GF-D8 (cell line): ENCODE results near the gene FHOD3.
"Not testable (repeated sequence)": the region's sequence is repeated elsewhere in the genome, so short reads cannot be mapped to it uniquely, and the experiment has no call there.

Source experiments
- DNase-seq: peaks from one replicate; lab custom pipeline; 2025; lab: John Stamatoyannopoulos, UW

The FHOD3 gene

DNA sequence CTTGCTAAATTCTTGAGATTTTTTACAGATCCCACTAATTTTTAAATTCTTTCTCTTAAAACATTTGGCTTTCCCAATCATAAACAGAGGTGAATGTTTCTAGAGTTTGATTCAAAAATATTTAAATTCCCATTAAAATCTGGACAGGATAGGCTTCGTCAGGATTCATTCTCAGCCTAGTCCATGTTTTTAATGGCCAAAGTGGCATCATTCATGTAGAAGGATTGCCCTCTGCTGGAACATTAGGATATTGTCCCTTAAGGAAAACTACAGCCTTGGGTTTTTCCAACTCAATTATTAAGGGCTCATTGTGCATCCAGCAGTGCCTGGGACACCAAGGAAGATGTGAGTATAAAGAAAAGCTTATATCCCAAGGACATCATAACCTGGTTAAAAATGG is 459.6 kb downstream of the FHOD3 start:
- peak; percentile 11 for DNase-seq

- DNase-seq = no peak
Measured at GRCh38 chr18:36757991-36758390, 460.5 kb downstream of the FHOD3 start.

DNA sequence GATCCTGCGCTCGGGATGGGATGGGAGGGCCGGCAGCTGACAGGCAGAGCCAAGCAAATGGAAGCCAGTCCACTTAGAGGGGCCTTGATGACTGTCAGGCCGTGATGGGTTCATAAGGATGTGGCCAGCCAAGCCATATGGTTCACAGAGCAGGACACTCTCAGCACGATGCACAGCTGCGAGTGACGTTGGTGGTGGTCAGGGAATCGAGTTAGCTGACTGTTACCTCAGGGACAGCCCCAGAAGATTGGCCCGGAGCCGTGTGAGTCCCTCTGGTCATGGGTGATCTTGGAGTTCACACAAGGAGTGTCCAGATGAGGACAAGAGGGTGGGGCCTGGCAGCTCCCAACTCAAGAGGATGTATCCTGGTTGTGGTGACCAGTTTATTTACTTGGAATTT is 461.1 kb downstream of the FHOD3 start:
- DNase-seq = no peak

DNA sequence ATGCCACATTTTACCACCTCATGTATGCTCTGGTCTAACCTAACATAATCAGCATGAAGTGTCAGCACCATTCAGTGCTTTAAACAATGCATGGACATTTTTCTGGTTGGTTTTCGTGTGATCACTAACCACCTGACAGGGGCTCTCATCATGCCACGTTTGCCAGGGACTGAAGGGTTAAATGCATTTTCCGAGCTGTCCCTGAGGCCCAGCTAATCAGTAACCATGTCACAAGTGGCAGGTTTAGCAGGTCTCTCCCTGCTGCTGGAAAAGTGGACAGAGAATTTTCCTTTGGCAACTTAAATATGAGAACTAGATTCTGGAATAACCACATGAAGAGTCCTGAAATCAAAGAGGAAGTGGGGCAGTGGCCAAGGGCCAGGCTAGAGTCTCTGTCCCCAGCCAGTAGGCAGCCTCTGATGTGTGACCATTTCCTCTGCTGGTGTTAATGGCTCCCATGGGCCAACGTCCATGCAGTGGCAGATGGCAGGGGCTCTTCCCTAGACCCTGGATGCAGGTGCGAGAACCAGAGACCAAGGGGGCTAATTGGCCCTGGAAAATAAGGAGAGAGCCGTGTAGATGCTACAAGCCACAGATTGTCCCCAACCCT is 461.8 kb downstream of the FHOD3 start:
- no peak for DNase-seq

- DNase-seq = no peak
Measured at GRCh38 chr18:36760598-36760997, 463.1 kb downstream of the FHOD3 start.

DNA sequence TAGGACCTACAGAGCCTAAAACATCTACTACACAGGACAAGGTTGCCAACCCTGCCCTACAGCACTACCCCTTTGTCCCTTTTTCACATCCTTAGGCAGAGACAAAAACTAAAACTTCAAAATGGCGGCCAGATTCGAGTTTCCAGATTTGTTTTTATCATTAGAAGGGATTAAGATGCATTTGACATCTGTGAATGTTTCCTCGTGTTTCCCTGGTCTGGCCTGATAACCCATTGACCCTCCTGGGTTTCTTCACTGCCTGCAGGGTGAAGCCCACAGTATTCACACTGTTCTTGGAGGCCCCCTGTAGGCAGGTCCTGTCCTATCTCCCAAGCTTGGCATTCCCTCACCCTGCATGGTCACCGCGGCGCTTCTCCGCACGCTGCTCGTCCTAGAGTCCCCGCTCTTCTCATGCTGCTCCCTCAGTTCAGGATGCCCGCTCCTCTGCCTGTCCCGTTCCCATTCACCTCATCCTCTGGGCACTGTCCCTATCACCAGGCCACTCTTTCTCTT is 463.7 kb downstream of the FHOD3 start:
- no peak for DNase-seq

GRCh38 chr18:36762074-36762473 is 464.6 kb downstream of the FHOD3 start:
- DNase-seq = no peak

DNA sequence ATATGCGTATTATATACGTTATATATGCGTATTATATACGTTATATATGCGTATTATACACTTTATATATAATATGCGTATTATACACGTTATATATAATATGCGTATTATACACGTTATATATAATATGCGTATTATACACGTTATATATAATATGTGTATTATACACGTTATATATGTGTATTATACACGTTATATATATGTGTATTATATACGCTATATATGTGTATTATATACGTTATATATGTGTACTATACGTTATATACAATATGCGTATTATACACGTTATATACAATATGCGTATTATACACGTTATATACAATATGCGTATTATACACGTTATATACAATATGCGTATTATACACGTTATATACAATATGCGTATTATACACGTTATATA is 465.5 kb downstream of the FHOD3 start:
- not testable (repeated sequence) for DNase-seq

DNA sequence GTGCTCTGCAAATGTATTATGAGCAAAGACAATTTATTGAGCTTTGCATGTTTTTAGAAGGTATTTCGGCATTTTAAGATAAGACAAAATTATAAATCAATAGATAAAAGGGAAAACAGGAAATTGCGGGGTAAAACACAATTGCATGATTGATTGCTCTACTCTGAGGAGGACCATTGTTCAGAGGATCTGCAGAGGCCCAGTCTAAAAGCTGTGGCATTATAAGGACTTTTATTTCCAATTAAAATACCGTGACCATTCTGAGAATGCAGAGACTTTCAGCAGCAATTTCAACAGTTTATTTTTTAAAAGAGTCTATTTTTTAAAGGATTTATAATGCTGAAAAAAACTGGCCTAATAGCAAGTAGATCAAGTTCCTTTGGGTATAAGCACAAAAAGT is 469.3 kb downstream of the FHOD3 start:
- DNase-seq = no peak

DNA sequence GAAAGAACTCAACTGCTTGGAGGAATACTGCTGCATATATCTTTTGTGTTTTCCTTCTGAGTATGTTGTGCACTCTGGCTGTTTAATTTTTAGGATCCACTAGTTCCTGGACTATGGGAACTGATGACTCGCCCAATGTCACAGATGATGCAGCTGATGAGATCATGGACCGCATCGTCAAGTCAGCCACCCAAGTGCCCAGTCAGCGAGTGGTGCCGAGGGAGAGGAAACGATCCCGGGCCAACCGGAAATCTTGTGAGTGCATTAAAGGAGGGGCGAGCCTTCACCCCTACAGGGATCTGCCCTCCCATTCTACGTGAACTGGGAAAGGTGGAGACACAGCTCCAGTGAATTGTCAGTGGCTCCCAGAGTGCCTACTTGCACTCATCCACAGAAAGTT is 471.7 kb downstream of the FHOD3 start:
- no peak for DNase-seq

DNA sequence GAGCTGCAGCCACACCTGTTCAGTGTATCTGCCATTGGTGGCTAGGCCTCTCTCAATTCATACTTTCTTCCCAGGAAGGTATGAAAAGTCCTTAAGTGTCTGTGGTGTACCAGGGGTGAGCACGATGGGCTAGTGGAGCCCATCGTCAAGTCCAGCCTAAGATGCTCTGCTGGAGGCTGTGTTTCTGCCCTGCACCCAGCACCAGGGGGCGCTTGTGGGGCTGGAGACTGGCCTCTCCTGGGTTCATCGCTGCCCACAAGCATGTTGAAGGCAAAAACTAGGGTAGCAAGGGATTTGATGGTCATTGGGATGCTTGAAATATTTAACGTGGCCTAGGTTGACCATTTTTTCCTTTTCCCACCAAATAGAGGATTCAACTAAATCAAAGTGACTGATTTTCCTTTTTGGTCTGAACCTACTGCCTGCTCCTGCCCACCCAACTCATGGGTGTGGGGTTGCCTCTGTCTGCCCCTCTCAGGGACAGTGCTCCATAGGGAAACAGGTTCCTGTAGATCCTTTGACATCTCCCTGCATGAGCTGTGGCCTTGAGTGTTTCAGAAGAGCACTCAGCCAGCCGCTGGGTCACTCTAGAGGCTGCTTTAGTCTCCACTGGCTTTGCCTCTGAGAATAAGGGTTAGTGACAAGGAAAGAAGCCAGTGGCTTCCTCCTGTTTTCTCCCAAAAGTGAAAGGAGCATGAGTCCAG is 472.2 kb downstream of the FHOD3 start:
- DNase-seq = no peak

- no peak for DNase-seq
Measured at GRCh38 chr18:36770315-36770946, 472.9 kb downstream of the FHOD3 start.

DNA sequence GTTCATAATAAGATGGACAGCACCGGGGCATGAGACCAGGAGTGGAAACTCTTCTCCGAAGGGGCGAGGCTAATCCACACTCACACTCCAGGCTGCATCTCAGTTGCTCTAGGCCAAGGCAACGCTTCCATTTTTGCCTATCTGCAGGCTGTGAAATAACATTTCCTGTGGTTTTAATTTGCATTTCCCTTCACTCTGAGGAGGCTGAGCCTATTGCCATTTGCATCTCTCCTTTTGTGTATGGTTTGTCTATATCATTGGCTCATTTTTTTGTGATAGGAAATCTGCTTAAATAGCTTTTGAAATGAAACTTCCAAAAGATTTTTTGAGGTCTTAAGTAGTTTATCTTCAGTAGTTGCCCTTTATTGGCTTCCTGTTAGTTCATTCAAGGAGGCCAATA is 473.7 kb downstream of the FHOD3 start:
- no peak for DNase-seq

DNA sequence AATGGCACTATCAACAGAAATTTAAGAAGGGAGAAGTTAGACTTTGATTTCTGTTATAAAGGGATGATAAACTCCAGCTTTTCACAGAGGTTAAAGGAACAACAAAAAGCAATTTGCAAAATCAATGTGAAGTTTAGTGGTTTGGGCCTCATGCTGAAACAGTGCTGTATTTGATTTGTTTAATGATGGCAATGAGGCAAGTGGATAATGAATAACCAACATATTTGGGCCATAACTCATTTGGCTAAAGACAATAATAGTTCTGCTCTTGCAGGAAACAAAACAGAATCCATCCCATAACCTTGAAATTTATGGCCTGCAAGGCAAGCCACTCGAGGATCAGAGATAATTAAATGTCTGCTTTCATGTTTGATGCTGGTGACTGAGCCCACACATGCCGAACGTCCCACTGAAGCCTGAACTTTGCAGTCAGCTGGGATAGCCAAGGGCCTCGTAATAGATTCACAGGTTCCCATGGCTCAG is 474.8 kb downstream of the FHOD3 start:
- no peak for DNase-seq

- DNase-seq = no peak
Measured at GRCh38 chr18:36775396-36775795, 477.9 kb downstream of the FHOD3 start.

DNA sequence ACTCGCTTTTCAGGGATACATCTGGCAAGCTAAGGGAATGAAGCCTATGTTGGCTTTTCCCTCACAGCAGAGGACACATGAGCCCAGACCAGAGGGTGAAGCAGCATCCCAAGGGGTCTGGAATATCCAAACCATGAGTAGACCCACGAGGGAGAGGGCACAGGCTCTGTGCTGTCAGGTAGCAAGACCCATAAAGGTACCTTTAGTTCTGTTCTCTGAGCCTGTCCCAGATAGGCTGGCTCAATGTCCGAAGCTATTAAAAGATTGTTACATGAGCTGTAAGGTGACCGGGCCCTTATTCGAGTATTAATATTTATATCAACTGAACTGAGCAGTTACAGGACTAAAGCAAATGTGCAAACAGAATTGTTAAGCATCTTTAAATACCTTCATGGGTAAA is 479.1 kb downstream of the FHOD3 start:
- no peak for DNase-seq

DNA sequence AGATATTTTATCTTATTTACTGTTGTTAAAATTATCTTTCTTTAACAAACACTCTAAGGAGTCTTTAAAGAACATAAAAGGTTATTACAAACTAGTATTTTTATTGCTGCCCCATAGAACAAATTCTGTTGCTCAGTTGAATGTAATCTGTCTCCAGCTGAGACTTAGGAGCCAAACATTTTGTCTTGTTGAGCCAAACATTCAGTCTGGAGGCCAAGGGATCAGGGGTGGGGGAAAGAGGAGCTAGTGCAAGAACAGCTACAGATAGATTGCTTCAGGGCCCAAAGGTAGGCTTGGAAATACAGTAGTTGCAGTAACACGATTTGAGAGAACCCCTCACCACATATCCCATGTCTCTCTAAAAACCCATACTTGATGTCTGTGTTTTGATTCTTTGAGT is 480.1 kb downstream of the FHOD3 start:
- DNase-seq = no peak

GRCh38 chr18:36780748-36781147 is 483.2 kb downstream of the FHOD3 start:
- no peak for DNase-seq

- no peak for DNase-seq
Measured at GRCh38 chr18:36782710-36783109, 485.2 kb downstream of the FHOD3 start.

- no peak for DNase-seq
Measured at GRCh38 chr18:36783792-36784191, 486.3 kb downstream of the FHOD3 start.

DNA sequence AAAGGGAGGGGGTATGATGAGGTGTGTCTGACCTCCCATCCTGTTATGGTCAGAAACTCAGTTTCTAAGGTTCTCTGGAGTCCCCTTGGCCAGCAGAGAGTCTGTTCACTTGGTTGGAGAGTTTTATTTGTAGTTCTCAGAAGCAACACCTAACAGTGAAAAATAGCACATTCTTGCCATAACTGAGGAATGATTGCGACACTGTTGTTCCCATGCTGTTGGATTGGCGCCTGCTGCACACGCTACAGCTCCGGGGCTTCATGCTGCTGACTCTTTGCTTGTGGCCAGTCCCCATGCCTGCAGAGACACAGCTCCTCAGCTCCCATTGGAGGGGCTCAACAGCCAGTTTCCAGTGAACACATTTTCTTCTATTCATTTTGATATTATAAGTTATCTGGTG is 489.2 kb downstream of the FHOD3 start:
- DNase-seq = no peak

DNA sequence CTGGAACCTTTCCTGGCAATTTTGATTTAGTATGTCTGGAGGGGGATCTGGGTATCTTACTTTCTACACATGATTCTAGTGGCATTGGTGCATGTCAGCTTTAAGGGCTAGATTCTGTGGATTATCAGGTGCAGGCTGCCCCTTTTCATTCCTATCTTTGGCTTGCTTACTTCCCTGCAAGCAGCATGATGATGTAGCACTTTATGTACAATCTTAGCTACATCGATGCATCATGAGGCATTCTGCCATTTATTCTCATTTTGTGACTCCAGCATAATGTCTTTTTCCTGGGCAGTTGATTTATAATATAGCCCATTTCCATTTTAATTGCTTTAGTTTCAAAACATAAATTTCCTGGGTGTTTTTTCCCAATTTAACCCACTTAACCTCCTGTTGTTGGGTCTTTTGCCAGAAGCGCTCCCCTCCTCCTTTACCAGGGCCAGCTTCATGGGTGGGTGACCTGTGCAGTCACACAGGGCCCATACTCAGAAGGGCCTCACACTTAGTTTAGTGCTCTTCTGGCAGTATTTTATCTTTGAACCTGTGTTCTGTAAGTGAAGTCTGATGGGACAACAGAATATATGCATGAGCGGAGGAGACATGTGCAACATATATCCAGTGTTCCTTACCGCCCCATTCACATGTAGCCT is 495.2 kb downstream of the FHOD3 start:
- no peak for DNase-seq
